GM11168 (cell line): ENCODE data around the gene GTF2A1.
"Not testable (repeated sequence)": the region's sequence is repeated elsewhere in the genome, so short reads cannot be mapped to it uniquely, and the experiment has no call there.

ENCODE experiments used
- in situ Hi-C: fragments of 300-500 bp; cut with MboI; formaldehyde crosslinking; loops from one replicate; pipeline ENCODE4 v1.12.0; 2022; ENCODE audit warnings: low sequenced_read_pairs; ENCODE audit not compliant: unreplicated experiment

GTF2A1 gene

GRCh38 chr14:81234278-81234677, 13.5 kb upstream of the GTF2A1 start:
- in situ Hi-C loops = no loop called here

GRCh38 chr14:81233615-81234014, 12.9 kb upstream of the GTF2A1 start:
- in situ Hi-C loops = no loop called here

- in situ Hi-C loops = no loop called here
Measured at GRCh38 chr14:81231540-81231939, 10.8 kb upstream of the GTF2A1 start.

- in situ Hi-C loops = no loop called here
Measured at GRCh38 chr14:81224222-81224621, 3.5 kb upstream of the GTF2A1 start.

GRCh38 chr14:81223788-81224187, 3.0 kb upstream of the GTF2A1 start:
- in situ Hi-C loops = not testable (repeated sequence)

GRCh38 chr14:81222691-81223090, 1.9 kb upstream of the GTF2A1 start:
- in situ Hi-C loops = no loop called here

DNA sequence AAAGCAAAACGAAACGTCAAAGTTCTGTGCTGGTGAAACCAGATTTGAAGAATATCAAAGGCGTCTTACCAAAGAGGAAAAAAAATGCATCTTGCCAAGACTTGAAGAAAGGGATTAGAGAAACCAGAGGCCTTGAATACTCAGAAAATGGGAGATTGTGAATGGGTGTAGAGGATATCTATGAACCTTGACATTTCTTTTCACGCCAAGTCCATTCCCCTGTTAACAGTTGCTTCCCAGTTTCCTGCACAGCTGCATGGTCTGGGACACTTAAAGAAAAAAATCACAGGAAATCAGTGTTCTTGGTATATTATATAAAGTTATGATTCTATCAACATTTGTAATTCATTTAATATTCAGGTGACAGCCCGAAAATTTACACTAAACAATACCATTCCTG, 1.4 kb upstream of the GTF2A1 start:
- in situ Hi-C loops = no loop called here

DNA sequence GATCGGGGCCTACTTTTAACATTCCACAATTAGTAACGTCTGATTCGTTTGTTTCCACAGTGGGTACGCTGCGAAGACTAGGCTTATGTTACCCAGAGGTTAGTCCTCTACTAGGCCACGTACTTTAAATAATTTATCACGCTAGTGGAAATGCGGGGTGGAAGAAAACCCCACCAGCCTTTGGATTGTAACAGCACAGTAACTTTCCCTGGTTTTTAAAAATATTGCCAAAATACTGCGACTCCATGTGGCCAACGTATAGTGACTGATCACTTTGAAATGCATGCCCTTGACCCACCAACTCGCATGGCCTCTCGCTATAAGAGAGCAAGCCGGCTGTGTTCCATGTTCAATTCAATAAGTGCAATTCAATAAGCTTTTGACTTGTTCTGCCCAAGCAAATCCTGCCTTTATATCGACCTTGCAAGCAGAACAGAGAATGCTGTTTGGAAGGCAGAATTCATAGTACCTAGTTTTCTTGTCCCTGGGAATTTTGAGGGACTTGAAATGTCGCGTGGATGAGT, 882 bp upstream of the GTF2A1 start:
- in situ Hi-C loops = no loop called here

DNA sequence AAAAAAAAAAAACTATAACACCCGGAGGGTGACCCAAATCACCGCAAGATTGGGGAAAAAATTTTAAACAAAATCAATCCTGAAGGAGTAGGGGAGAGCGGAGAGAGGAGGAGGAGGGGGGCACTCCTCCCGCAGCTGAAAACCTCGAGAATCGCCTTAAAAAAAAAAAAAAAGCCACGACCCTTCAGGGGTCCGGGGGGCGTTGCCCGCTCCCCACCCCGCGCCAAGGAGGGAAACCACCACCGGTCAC, 254 bp downstream of the GTF2A1 start:
- in situ Hi-C loops = no loop called here

DNA sequence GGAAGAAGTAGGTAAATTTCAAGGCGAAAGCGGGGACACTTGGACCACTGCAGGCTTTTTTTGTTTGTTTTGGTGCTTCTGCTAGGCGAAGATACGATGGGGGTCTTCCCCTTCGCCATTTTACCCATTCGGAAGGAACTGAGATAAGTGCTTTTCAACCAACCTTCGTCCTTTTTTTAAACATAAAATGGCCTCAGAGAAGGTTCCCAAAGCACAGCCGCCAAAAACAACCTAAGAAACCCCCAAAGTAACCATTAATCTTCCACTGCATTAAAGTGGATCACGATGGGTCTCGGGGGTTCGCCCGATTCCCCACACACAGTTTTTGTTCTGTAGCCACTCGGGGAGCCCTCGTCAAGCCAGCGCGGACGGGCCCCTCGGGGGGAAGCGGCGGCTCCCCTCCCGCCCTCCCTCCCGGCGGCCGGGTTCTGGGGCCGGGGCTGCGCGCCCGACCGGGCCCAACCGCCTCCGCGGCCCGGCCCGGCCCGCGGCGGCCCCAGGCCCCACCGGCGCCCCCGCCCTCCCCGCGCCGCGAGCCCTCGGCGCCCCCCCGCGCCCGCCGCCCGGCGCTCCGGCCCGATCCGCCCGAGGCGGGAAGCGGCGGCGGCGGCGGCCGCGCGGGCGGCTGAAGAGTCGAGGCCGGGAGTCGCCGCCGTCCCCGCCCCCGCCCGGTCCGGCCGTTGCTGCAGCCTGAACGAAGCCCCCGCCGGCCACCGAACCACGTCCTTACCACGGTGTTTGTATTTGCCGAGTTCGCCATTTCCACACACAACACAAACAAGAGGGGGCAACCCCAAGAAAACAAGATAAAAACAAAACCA, 790 bp downstream of the GTF2A1 start:
- in situ Hi-C loops = no loop called here

DNA sequence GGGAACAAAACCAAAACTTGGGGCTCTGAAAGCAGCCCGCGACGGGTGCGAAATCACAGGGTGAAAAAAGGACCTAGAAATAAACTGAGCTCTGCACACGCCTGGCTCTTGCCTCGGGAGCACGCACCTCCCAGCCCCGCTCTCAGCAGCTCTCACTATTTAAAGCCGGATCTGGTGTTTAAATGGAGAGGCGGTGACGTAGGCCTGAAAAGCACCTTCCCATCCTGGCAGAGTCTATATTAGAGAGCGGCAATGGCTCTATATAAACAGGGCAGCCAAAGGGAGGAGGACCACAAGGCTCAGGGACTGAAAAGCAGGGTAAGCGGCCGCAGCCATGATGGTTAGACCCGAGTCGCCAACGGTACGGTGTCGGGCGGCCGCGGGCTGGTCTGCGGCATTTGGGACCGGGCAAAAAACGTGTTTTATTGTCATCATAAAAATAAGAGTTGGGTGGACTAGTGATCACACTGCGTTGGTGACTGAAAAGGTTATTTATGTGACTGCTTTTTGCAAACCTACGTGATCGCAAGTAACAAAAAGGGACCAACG, 1.5 kb downstream of the GTF2A1 start:
- in situ Hi-C loops = no loop called here

- in situ Hi-C loops = no loop called here
Measured at GRCh38 chr14:81211844-81212243, 8.9 kb downstream of the GTF2A1 start.

DNA sequence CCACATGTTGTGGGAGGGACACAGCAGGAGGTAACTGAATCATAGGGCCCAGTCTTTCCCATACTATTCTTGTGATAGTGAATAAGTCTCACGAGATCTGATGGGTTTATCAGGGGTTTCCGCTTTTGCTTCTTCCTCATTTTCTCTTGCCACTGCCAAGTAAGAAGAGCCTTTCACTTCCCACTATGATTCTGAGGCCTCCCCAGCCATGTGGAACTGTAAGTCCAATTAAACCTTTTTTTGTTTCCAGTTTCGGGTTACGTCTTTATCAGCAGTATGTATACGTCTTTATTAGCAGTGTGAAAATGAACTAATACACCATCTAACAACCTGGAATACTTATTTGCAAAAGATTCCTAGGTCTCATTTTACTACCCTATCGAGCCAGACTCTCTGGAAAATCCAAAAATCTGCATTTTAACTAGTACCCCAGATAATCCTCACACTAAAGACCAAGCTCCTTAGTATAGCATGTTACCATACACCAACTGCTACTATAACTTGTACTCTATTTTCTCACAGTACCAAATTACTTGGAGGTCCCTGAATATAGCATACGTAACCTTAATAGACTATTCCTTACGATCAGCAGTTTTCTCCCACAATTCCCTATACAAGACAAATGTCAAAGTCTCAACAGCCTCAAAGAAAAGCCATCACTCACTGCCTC, 11.5 kb downstream of the GTF2A1 start:
- in situ Hi-C loops = no loop called here

DNA sequence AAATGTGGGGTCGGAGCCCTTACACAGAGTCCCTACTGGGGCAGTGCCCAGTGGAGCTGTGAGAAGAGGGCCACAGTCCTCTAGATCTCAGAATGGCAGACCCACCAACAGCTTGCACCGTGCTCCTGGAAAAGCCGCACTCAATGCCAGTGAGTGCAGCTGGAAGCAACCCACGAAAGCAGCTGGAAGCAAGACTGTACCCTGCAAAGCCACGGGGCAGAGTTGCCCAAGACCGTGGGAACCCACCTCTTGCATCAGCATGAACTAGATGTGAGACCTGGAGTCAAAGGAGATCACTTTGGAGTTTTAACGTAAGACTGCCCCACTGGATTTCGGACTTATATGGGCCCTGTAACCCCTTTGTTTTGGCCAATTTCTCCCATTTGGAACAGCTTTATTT, 12.3 kb downstream of the GTF2A1 start:
- in situ Hi-C loops = no loop called here

DNA sequence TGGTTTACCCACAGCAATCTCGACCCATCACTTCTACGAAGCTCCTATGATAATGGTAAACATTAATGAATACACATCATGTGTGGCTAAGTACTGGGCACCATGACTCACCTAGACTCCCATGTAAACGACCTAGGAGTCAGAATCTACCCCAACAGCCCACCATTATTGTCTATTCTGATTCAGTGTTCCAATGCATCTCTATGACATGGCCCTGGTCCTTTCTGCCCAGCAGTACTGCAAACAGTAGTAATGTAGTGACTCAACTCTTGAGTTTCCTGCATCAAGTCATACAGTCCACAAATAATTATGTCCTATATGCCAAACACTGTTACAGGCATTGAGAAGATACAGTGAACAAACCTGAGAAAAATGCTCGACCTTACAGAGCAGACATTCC, 14.6 kb downstream of the GTF2A1 start:
- in situ Hi-C loops = no loop called here

DNA sequence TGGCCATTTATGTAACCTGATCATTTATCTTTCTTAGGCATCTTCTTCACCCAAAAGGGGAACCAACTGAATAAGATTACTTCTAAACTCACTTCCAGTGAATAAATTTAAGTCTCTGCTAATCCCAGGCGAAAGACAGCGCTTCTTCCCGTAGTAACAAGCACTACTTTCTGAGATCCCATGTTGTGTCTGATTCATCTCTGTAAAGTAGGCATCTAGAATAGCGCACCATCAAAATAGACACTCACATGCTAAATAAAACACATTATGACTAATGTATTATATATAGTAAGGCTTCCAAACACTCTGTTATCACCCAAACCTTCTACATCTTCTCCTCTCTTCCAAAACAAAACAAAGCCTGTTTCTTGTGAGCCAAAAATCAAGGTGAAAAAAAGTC, 15.1 kb downstream of the GTF2A1 start:
- in situ Hi-C loops = no loop called here

DNA sequence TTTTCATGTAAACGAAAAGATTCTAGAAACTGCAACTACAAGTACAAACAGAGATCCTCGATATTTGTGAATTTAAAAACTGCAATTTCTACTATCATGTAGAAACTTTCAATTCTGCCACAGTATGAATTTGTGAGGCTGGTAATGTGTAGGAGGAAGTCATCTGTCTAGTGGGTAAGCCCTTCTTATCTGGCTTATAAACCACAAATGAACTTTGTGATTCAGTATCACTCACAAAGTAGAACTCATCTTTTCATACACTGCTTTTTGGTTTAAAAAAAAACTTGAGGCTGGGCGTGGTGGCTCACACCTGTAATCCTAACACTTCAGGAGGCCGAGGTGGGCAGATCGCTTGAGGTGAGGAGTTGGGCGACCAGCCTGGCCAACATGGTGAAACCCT, 20.7 kb downstream of the GTF2A1 start:
- in situ Hi-C loops = no loop called here

GRCh38 chr14:81199084-81199483, 21.7 kb downstream of the GTF2A1 start:
- in situ Hi-C loops = no loop called here

- in situ Hi-C loops = no loop called here
Measured at GRCh38 chr14:81198651-81199050, 22.1 kb downstream of the GTF2A1 start.

GRCh38 chr14:81193924-81194633, 26.7 kb downstream of the GTF2A1 start:
- in situ Hi-C loops = no loop called here

- in situ Hi-C loops = no loop called here
Measured at GRCh38 chr14:81192594-81192993, 28.2 kb downstream of the GTF2A1 start.
